ENCODE results near the gene ZMYM4.
"Not testable (repeated sequence)": the region's sequence is repeated elsewhere in the genome, so short reads cannot be mapped to it uniquely, and the experiment has no call there.

Gene ZMYM4

GRCh38 chr1:35443768-35444518 lies 175.4 kb downstream of the ZMYM4 start:
- in situ Hi-C loops (cut with MboI; ENCODE audit: low pct_unique_long_range_greater_than_20kb, low sequenced_read_pairs) = no loop called here
- no peak for DNase-seq

GRCh38 chr1:35444519-35444774 lies 175.9 kb downstream of the ZMYM4 start:
- in situ Hi-C loops (cut with MboI; ENCODE audit: low pct_unique_long_range_greater_than_20kb, low sequenced_read_pairs) = no loop called here
- no peak for DNase-seq

- no peak for DNase-seq
- in situ Hi-C loops (cut with MboI; ENCODE audit: low pct_unique_long_range_greater_than_20kb, low sequenced_read_pairs) = no loop called here
Measured at GRCh38 chr1:35447278-35447677, 178.8 kb downstream of the ZMYM4 start.

GRCh38 chr1:35448344-35448801 lies 179.9 kb downstream of the ZMYM4 start:
- no peak for DNase-seq
- in situ Hi-C loops (cut with MboI; ENCODE audit: low pct_unique_long_range_greater_than_20kb, low sequenced_read_pairs) = no loop called here

- in situ Hi-C loops (cut with MboI; ENCODE audit: low pct_unique_long_range_greater_than_20kb, low sequenced_read_pairs) = no loop called here
- DNase-seq = no peak
Measured at GRCh38 chr1:35449334-35450008, 181.0 kb downstream of the ZMYM4 start.

GRCh38 chr1:35451125-35451528 lies 182.6 kb downstream of the ZMYM4 start:
- peak; percentile 82 for DNase-seq
- in situ Hi-C loops (cut with MboI; ENCODE audit: low pct_unique_long_range_greater_than_20kb, low sequenced_read_pairs) = no loop called here

GRCh38 chr1:35452106-35452774 lies 183.7 kb downstream of the ZMYM4 start:
- DNase-seq = peak; percentile 54
- in situ Hi-C loops (cut with MboI; ENCODE audit: low pct_unique_long_range_greater_than_20kb, low sequenced_read_pairs) = no loop called here

- in situ Hi-C loops (cut with MboI; ENCODE audit: low pct_unique_long_range_greater_than_20kb, low sequenced_read_pairs) = no loop called here
- DNase-seq = no peak
Measured at GRCh38 chr1:35453031-35453430, 184.5 kb downstream of the ZMYM4 start.

- in situ Hi-C loops (cut with MboI; ENCODE audit: low pct_unique_long_range_greater_than_20kb, low sequenced_read_pairs) = no loop called here
- no peak for DNase-seq
Measured at GRCh38 chr1:35454176-35454575, 185.7 kb downstream of the ZMYM4 start.

GRCh38 chr1:35454616-35455015 lies 186.1 kb downstream of the ZMYM4 start:
- in situ Hi-C loops (cut with MboI; ENCODE audit: low pct_unique_long_range_greater_than_20kb, low sequenced_read_pairs) = no loop called here
- no peak for DNase-seq

- in situ Hi-C loops (cut with MboI; ENCODE audit: low pct_unique_long_range_greater_than_20kb, low sequenced_read_pairs) = no loop called here
- no peak for DNase-seq
Measured at GRCh38 chr1:35460796-35461195, 192.3 kb downstream of the ZMYM4 start.

GRCh38 chr1:35461966-35462651 lies 193.6 kb downstream of the ZMYM4 start:
- in situ Hi-C loops (cut with MboI; ENCODE audit: low pct_unique_long_range_greater_than_20kb, low sequenced_read_pairs) = no loop called here
- DNase-seq = no peak

- in situ Hi-C loops (cut with MboI; ENCODE audit: low pct_unique_long_range_greater_than_20kb, low sequenced_read_pairs) = no loop called here
- no peak for DNase-seq
Measured at GRCh38 chr1:35463232-35463631, 194.7 kb downstream of the ZMYM4 start.

GRCh38 chr1:35463749-35464148 lies 195.2 kb downstream of the ZMYM4 start:
- in situ Hi-C loops (cut with MboI; ENCODE audit: low pct_unique_long_range_greater_than_20kb, low sequenced_read_pairs) = not testable (repeated sequence)

GRCh38 chr1:35466120-35466519 lies 197.6 kb downstream of the ZMYM4 start:
- in situ Hi-C loops (cut with MboI; ENCODE audit: low pct_unique_long_range_greater_than_20kb, low sequenced_read_pairs) = no loop called here
- no peak for DNase-seq

More at GRCh38 chr1:35463749-35464148, 195.2 kb downstream of the ZMYM4 start:
- DNase-seq = not testable (repeated sequence)

GRCh38 chr1:35470977-35471613 lies 202.6 kb downstream of the ZMYM4 start:
- in situ Hi-C loops (cut with MboI; ENCODE audit: low pct_unique_long_range_greater_than_20kb, low sequenced_read_pairs) = no loop called here
- DNase-seq = no peak

Measured in KBM-7 (cell line).